Activated CD8-positive, alpha-beta memory T cell treated with anti-CD3 and anti-CD28 coated beads, Interleukin-2, amount 10 ng/mL, durations not matched to agents 7 days and 5 days (primary cell): ENCODE data around the gene SYNDIG1L. TPM values are rescaled to one million over a fixed set of nuclear protein-coding genes. Genes with fewer than 3 reads are reported as not detected.
"Not testable (repeated sequence)": the region's sequence is repeated elsewhere in the genome, so short reads cannot be mapped to it uniquely, and the experiment has no call there.

Source experiments
- ATAC-seq: fragments of 150-1000 bp; cut with Tn5 transposase; one replicate; pipeline ENCODE4 v1.10.0; 2021; ENCODE audit warnings: moderate library complexity
- CTCF ChIA-PET: fragments of 350-600 bp; sonication (Branson Sonifier 250); formaldehyde crosslinking; loops from one replicate; lab custom pipeline; 2021; ENCODE audit warnings: antibody characterized with exemption; lab: Charles Lee
- DNase-seq: peaks from one replicate; pipeline ENCODE4 v3.0.0-alpha.2; 2020
- H3K27ac Mint-ChIP-seq: one replicate; pipeline ENCODE4 v1.8.0; 2021; ENCODE audit warnings: mild to moderate bottlenecking, mixed read lengths
- H3K27me3 Mint-ChIP-seq: one replicate; pipeline ENCODE4 v1.8.0; 2021; ENCODE audit warnings: mixed read lengths
- H3K36me3 Mint-ChIP-seq: one replicate; pipeline ENCODE4 v1.8.0; 2021; ENCODE audit warnings: mild to moderate bottlenecking, mixed read lengths
- H3K4me1 Mint-ChIP-seq: one replicate; pipeline ENCODE4 v1.8.0; 2021; ENCODE audit warnings: mixed read lengths
- H3K4me3 Mint-ChIP-seq: one replicate; pipeline ENCODE4 v1.8.0; 2021; ENCODE audit warnings: mild to moderate bottlenecking, moderate library complexity, mixed read lengths
- H3K9me3 Mint-ChIP-seq: one replicate; pipeline ENCODE4 v1.8.0; 2022; ENCODE audit warnings: low read depth, mixed read lengths
- total RNA-seq, 2 experiments: library from RNA; stranded (reverse); gene quantifications; one replicate each; pipeline ENCODE4 v1.2.3, GENCODE V29; 2021

Gene SYNDIG1L
- total RNA-seq, 2 experiments from 2014 or later, result not detected

DNA sequence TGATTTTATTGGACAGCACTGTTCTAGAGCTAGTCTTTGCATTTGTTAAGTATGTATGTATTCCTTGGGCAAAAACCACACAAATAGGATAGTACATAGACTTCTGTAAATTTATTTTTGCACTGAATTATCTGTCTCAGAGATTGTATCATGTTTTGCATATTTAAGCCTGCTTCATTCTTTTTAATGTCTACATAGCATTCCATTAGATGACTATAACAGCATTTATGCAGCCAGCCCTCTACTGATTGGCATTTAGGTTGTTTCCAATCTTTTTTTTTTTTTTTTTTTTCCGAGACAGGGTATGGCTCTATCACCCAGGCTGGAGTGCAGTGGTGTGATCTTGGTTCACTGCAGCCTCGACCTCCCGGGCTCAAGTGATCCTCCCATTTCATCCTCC lies 34.5 kb downstream of the SYNDIG1L start:
- CTCF ChIA-PET, result no interaction called here

DNA sequence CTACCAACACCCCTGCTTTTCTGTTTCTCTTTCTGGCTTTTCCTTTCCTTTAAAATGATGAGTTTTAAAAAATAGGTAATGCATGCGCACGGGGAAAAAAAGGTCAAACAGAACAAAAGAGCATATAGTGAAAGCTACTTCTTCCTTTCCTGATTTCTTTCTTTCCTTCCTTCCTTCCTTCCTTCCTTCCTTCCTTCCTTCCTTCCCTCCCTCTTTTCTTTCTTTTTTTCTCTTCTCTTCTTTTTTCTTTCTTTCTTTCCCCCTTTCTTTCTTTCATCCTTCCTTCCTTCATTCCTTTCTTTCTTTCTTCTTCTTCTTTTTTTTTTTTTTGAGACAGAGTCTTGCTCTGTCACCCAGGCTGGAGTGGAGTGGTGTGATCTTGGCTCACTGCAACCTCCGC lies 35.5 kb downstream of the SYNDIG1L start:
- ATAC-seq, DNase-seq, H3K4me1 Mint-ChIP-seq, H3K27ac Mint-ChIP-seq, H3K4me3 Mint-ChIP-seq, H3K9me3 Mint-ChIP-seq, H3K36me3 Mint-ChIP-seq: not testable (repeated sequence)
- H3K27me3 Mint-ChIP-seq, result peaks cover 27% of the 10 kb centered on the region
- CTCF ChIA-PET, result interaction anchor here (0.8 kb wide), 1 partner anchor 45 kb away, joined by 3 read pairs; no protein-coding TSS in a partner anchor

More for the DNA sequence above, 34.5 kb downstream of the SYNDIG1L start:
- Mint-ChIP-seq H3K27ac (no peak overlapping the region), H3K4me1 (no peaks in the 10 kb centered on the region), H3K27me3 (peaks cover 24% of the 10 kb centered on the region), H3K36me3 (no peaks in the 10 kb centered on the region), H3K4me3 (no peak overlapping the region), H3K9me3 (no peaks in the 10 kb centered on the region)
- ATAC-seq, result no peak
- DNase-seq, result no peak

DNA sequence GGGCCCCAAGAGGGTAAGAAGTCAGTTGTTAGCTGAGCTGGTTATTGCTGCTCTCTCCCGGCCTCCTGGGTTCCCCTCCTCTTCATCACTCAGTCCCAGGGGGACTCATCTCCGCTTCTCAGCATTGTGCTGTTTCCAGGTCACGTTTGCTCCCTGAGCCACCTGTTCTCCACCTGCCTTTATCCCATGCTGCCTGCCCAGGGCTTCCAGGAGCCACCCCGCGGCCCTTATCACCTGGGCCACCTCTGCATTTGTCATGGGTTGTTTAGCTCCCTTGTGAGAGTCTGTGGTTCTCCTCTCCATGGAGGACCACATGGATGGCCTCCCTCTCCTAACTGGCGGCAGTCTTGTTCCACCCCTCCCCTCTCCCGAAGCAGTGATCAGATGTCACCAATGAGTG lies 36.0 kb downstream of the SYNDIG1L start:
- no peaks in the 10 kb centered on the region for H3K9me3 Mint-ChIP-seq
- no peaks in the 10 kb centered on the region for H3K36me3 Mint-ChIP-seq
- H3K4me3 Mint-ChIP-seq, result no peak overlapping the region

DNA sequence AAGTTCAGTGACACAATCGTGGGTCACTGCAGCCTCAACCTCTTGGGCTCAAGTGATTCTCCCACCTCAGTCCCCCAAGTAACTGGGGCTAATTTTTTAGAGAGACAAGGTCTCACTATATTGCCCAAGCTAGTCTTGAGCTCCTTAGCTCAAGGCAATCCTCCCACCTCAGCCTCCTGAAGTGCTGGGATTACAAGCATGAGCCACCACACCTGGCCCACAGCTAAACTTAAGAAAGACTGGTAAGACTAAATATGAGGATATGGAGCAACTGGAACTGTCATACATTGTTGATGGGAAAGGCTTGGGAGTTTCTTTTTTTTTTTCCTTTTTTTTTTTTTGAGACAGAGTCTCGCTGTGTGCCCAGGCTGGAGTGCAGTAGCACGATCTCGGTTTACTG lies 43.8 kb downstream of the SYNDIG1L start:
- no peak for ATAC-seq
- H3K9me3 Mint-ChIP-seq, result no peaks in the 10 kb centered on the region

More for the DNA sequence above, 36.0 kb downstream of the SYNDIG1L start:
- Mint-ChIP-seq H3K4me1 (no peaks in the 10 kb centered on the region), H3K27ac (no peak overlapping the region), H3K27me3 (peaks cover 27% of the 10 kb centered on the region)
- ATAC-seq, result no peak
- no peak for DNase-seq
- CTCF ChIA-PET, result interaction anchor here (0.8 kb wide), 1 partner anchor 45 kb away, joined by 3 read pairs; no protein-coding TSS in a partner anchor

DNA sequence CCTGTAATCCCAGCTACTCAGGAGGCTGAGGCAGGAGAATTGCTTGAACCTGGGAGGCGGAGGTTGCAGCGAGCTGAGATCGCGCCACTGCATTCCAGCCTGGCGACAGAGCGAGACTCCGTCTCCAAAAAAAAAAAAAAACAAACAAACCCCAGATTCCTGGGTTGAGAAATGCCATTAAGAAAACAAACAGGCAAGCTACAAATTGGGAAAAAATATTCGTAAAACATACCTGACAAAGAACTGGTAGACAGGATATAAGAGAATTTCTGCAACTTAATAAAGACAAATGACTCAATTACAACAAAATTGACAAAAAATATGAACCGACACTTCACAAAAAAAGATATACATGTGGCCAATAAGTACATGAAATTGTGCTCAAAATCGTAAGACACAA lies 44.4 kb downstream of the SYNDIG1L start:
- H3K27ac Mint-ChIP-seq, H3K9me3 Mint-ChIP-seq, ATAC-seq, DNase-seq, H3K36me3 Mint-ChIP-seq, CTCF ChIA-PET, H3K4me1 Mint-ChIP-seq, H3K4me3 Mint-ChIP-seq, H3K27me3 Mint-ChIP-seq: not testable (repeated sequence)

More for the DNA sequence above, 43.8 kb downstream of the SYNDIG1L start:
- H3K27me3 Mint-ChIP-seq, result peaks cover 9% of the 10 kb centered on the region
- no peak for DNase-seq
- H3K36me3 Mint-ChIP-seq, result no peaks in the 10 kb centered on the region
- CTCF ChIA-PET, result no interaction called here
- no peaks in the 10 kb centered on the region for H3K4me1 Mint-ChIP-seq
- no peak overlapping the region for H3K27ac Mint-ChIP-seq
- H3K4me3 Mint-ChIP-seq, result no peak overlapping the region

DNA sequence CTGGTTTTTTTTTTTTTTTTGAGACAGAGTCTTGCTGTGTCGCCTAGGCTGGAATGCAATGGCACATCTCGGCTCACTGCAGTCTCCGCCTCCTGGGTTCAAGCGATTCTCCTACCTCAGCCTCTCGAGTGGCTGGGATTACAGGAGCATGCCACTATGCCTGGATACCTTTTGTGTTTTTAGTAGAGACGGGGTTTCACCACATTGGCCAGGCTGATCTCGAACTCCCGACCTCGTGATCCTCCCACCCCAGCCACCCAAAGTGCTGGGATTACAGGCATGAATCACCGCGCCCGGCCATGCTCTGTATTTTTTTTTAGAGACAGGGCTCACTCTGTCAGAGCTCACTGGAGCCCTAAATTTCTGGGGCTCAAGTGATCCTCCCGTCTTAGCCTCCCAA lies 45.2 kb downstream of the SYNDIG1L start:
- no peak for ATAC-seq
- CTCF ChIA-PET, result no interaction called here

DNA sequence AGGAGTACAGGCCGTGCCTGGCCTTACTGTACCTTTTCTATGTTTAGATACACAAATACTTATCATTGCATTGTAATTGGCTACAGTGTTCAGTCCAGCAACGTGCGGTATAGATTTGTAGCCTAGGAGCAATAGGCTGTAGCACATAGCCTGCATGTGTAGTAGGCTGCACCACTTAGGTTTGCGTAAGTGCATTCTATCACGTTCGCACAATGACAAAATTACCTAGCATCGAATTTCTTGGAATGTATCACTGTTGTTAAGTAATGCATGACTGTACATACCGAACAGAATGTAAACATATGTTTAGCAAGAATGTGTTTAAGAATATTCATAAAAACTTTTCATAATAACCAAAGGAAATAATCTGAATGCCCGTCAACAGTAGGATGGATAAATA lies 45.8 kb downstream of the SYNDIG1L start:
- H3K4me3 Mint-ChIP-seq, result no peak overlapping the region
- peaks cover 4% of the 10 kb centered on the region for H3K27me3 Mint-ChIP-seq
- no peaks in the 10 kb centered on the region for H3K36me3 Mint-ChIP-seq
- H3K9me3 Mint-ChIP-seq, result no peaks in the 10 kb centered on the region
- ATAC-seq (no peak), DNase-seq (no peak)
- H3K27ac Mint-ChIP-seq, result no peak overlapping the region
- CTCF ChIA-PET, result no interaction called here
- H3K4me1 Mint-ChIP-seq, result no peaks in the 10 kb centered on the region

More for the DNA sequence above, 45.2 kb downstream of the SYNDIG1L start:
- no peak overlapping the region for H3K4me3 Mint-ChIP-seq
- H3K9me3 Mint-ChIP-seq, result no peaks in the 10 kb centered on the region
- H3K36me3 Mint-ChIP-seq, result no peaks in the 10 kb centered on the region
- no peak overlapping the region for H3K27ac Mint-ChIP-seq
- H3K4me1 Mint-ChIP-seq, result no peaks in the 10 kb centered on the region
- no peak for DNase-seq
- peaks cover 4% of the 10 kb centered on the region for H3K27me3 Mint-ChIP-seq

DNA sequence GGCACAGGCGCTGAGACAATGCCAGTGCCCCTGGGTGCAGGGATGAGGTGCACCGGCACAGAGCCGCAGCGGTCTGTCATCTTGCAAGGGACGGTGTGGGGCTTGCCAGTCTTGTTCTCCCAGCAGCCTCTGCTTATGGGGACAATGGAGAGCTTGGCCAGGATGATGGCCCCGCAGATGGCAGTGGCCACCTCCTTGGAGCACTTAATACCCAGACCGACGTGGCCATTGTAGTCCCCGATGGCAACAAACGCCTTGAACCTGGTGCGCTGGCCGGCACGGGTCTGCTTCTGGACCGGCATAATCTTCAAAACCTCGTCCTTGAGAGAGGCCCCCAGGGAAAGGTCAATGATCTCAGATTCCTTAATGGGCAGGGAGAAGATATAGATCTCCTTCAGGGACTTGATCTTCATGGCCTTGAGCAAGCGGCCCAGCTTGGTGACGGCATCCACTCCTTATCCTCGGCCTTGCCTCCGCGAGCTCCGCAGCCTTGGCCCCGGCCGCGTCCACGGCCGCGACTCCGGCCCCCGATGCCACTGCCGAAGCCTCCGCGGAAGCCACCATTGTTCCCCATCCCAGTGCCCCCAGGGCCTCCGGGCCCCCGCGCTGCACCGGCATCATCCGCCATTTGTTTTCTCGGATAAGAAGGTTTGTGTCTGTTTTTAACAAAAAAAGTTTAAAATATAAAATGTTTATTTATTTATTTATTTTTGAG lies 47.9 kb downstream of the SYNDIG1L start:
- DNase-seq (no peak), ATAC-seq (no peak)
- Mint-ChIP-seq H3K27me3 (peaks cover 11% of the 10 kb centered on the region), H3K36me3 (no peaks in the 10 kb centered on the region), H3K27ac (no peak overlapping the region), H3K4me3 (no peak overlapping the region), H3K4me1 (no peaks in the 10 kb centered on the region), H3K9me3 (no peaks in the 10 kb centered on the region)
- CTCF ChIA-PET, result no interaction called here

DNA sequence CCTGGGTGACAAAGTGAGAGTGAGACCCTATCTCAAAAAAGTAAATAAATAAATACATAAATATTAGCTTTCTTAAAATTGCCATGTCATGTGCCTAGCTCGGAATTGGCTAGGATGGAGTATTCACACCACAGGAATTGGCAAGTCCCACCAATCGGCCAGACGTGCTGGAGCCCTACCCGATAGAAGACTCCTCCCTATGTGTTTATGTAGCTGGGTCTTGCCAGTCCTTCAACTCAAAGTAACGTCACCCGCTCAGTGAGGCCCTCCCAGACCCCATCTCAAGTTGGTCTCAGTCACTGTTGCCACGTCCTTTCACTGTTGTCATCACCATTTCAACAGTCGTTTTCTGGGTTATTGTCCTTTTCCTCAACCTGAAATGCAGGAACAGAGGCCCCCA lies 57.6 kb downstream of the SYNDIG1L start:
- DNase-seq (no peak), ATAC-seq (no peak)
- no peaks in the 10 kb centered on the region for H3K36me3 Mint-ChIP-seq
- CTCF ChIA-PET, result interaction anchor here (1.4 kb wide), 1 partner anchor 124 kb away, joined by 4 read pairs; the partner anchor contains the start of genes ISCA2 and NPC2
- H3K4me1 Mint-ChIP-seq, result no peaks in the 10 kb centered on the region
- H3K4me3 Mint-ChIP-seq, result no peak overlapping the region
- H3K27ac Mint-ChIP-seq, result no peak overlapping the region
- H3K9me3 Mint-ChIP-seq, result no peaks in the 10 kb centered on the region
- H3K27me3 Mint-ChIP-seq, result peaks cover 11% of the 10 kb centered on the region

DNA sequence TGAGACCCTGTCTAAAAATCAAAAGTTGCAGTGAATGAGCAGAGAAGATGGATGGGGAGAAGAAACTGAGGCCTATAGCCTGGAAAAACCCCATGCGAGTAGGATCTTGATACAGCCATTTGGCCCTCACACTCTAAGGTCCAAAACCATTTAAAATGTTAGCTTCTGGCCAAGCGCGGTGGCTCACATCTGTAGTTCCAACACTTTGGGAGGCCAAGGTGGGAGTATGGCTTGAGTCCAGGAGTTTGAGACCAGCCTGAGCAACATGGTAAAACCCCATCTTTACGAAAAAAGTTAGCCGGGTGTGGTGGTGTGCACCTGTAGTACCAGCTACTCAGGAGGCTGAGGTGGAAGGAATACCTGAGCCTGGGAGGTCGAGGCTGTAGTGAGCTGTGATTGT lies 58.0 kb downstream of the SYNDIG1L start:
- no peaks in the 10 kb centered on the region for H3K9me3 Mint-ChIP-seq
- H3K27ac Mint-ChIP-seq, result no peak overlapping the region
- CTCF ChIA-PET, result interaction anchor here (1.4 kb wide), 1 partner anchor 125 kb away, joined by 4 read pairs; the partner anchor contains the start of genes ISCA2 and NPC2
- DNase-seq (no peak), ATAC-seq (no peak)
- no peaks in the 10 kb centered on the region for H3K4me1 Mint-ChIP-seq
- H3K4me3 Mint-ChIP-seq, result no peak overlapping the region
- peaks cover 11% of the 10 kb centered on the region for H3K27me3 Mint-ChIP-seq
- no peaks in the 10 kb centered on the region for H3K36me3 Mint-ChIP-seq

DNA sequence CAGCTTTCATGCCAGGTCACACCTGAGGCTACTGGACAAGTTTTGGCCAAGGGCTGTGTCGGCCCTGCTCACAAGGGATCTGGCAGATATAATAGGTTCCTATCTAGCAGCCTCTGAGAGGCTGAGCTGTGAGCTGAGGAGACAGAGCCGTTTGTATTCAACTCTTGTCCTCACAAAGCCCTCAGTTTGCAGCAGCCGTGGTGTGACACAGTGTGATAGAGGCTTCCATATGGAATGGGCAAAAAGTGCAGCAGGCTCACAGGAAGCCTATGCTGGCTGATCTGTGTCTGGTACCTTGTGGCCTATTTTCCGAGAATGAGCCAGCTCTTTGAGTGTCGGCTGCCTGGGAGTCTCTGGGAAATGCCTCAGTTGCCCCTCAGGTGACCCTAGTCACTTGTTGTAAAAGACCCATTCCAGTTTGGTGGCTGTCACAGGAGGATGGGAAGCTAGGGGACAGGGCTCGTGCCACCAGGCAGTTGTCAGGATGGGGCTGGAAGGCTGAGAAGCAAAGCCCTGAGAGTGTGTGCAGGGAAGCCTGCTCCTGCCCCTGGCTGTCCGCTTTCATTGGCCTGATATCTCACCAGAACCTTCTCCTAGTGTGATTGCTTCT lies 61.6 kb downstream of the SYNDIG1L start:
- ATAC-seq (no peak), DNase-seq (no peak)
- H3K27me3 Mint-ChIP-seq, result peaks cover 5% of the 10 kb centered on the region
- no peak overlapping the region for H3K4me3 Mint-ChIP-seq
- H3K36me3 Mint-ChIP-seq, result no peaks in the 10 kb centered on the region
- CTCF ChIA-PET, result interaction anchor here (1.0 to 2.1 kb wide), 3 partner anchors 25 to 248 kb away, joined by 3 to 7 read pairs (median 5); partner anchors contain the start of gene LTBP2
- no peaks in the 10 kb centered on the region for H3K4me1 Mint-ChIP-seq
- H3K27ac Mint-ChIP-seq, result no peak overlapping the region
- H3K9me3 Mint-ChIP-seq, result no peaks in the 10 kb centered on the region

DNA sequence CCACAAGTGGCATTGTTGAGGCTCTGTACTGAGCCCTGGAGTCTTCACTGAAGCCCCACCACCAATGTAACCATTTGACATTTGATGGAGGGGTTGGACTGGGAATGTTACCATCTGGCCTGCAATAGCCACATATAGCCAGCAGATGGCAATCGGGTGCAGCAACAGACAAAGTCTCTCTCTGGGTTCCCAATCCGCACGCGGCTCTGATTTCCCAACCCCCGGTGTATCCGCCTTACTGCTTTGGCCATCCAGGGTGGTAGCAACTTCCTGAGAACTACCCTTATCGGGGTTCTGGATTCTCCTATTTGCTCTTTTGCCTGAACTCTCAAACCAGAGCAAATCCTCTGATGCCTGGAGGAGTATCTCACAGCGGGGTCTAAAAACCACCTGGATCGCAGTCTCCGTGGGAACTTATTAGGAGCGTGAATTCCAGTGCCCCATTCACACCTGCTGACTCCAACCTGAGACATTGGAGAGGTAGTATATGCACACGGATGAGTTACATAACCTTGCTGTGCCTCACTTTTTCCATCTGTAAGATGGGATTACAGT lies 63.6 kb downstream of the SYNDIG1L start:
- Mint-ChIP-seq H3K27me3 (peaks cover 5% of the 10 kb centered on the region), H3K36me3 (no peaks in the 10 kb centered on the region), H3K4me3 (no peak overlapping the region), H3K27ac (no peak overlapping the region), H3K9me3 (no peaks in the 10 kb centered on the region), H3K4me1 (no peaks in the 10 kb centered on the region)
- CTCF ChIA-PET, result interaction anchor here (0.6 to 2.1 kb wide), 5 partner anchors 129 to 977 kb away, joined by 3 to 7 read pairs (median 4); partner anchors contain the start of gene LTBP2
- ATAC-seq (peak; percentile 73), DNase-seq (peak; percentile 78)

DNA sequence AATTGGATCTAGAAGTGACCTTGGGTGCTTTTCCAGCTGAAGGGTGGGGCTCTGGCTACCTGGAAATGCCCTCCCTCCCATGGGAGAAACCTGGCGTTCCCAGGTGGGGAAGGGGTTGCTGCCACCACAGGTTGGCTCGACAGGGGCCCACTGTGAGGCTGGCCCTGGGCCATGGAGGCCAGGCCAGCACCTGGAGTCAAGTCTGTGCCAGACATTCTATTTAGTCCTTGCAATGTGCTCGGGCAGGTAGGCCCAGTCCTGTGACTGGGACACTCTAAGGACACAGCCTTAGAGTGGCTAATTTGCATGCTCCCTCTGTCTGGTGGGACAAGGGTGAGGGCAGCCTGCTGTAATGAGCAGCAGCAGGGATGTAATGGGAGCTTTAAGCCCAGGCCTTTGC lies 65.8 kb downstream of the SYNDIG1L start:
- H3K36me3 Mint-ChIP-seq, result no peaks in the 10 kb centered on the region
- no peaks in the 10 kb centered on the region for H3K4me1 Mint-ChIP-seq

More for the DNA sequence above, 65.8 kb downstream of the SYNDIG1L start:
- Mint-ChIP-seq H3K9me3 (no peaks in the 10 kb centered on the region), H3K27me3 (peaks cover 5% of the 10 kb centered on the region), H3K27ac (no peak overlapping the region), H3K4me3 (no peak overlapping the region)
- ATAC-seq (no peak), DNase-seq (no peak)
- CTCF ChIA-PET, result interaction anchor here (0.8 to 1.4 kb wide), 2 partner anchors 131 to 253 kb away, joined by 3 read pairs; no protein-coding TSS in a partner anchor
